HCT116 (cell line): ENCODE measurements around the gene METTL17. TPM values are rescaled to one million over a fixed set of nuclear protein-coding genes. Genes with fewer than 3 reads are reported as not detected.
"Not testable (repeated sequence)": the region's sequence is repeated elsewhere in the genome, so short reads cannot be mapped to it uniquely, and the experiment has no call there.

Experiments
- ATAC-seq: fragments of 200-7000 bp; cut with Tn5 transposase; 2 replicates; pipeline ENCODE4 v1.9.1; 2020; ENCODE audit warnings: mild to moderate bottlenecking, moderate library complexity
- BruUV-seq: library from RNA; stranded (reverse); fragments of 400-500 nt; replicated peaks from 2 replicates; lab custom pipeline; 2021; lab: Mats Ljungman, UMichigan
- CTCF ChIA-PET: fragments of 300-600 bp; sonication (Branson Sonifier 250); formaldehyde crosslinking; loops from one replicate; lab custom pipeline; 2021; ENCODE audit warnings: antibody characterized with exemption; lab: Charles Lee
- POLR2A ChIA-PET: fragments of 300-600, 350-600 bp; sonication (Branson Sonifier 250); formaldehyde crosslinking; loops from one replicate; lab custom pipeline; 2021; ENCODE audit warnings: antibody characterized with exemption; lab: Charles Lee
- RAD21 ChIA-PET, 2 experiments: fragments of 300-600 bp; sonication (Branson Sonifier 250); formaldehyde crosslinking; loops; one replicate each; lab custom pipeline; 2023; ENCODE audit warnings: low total read pairs in 2 of 2; ENCODE audit not compliant: uncharacterized antibody in 2 of 2, unreplicated experiment in 2 of 2, low non-redundant PET in 1 of 2; lab: Charles Lee
- DNase-seq: peaks from one replicate; pipeline ENCODE4 v3.0.0-alpha.2; 2010; ENCODE audit warnings: low read depth, low spot score
- H2AFZ ChIP-seq: fragments of 200-600 bp; shearing (Covaris generic), sonication (generic); 2 replicates; pipeline ENCODE4 v1.6.1; 2017; ENCODE audit warnings: low read depth, mixed run types, mixed read lengths, antibody characterized with exemption, low read length; ENCODE audit not compliant: poor library complexity, severe bottlenecking
- H3K27ac ChIP-seq: 2 replicates; pipeline ENCODE4 v1.5.1; 2012; ENCODE audit warnings: low read depth, low read length
- H3K27me3 ChIP-seq: fragments of 200-600 bp; sonication (generic); 2 replicates; pipeline ENCODE4 v1.6.1; 2016; ENCODE audit warnings: mixed run types, low read length, mixed read lengths; ENCODE audit not compliant: insufficient read depth
- H3K36me3 ChIP-seq, 2 experiments: fragments of 200-500 bp in 1 of 2; fragments of 200-600 bp in 1 of 2; sonication (Bioruptor generic) in 1 of 2; sonication (generic) in 1 of 2; 2 replicates each; pipeline versions ENCODE4 v1.5.1 to v1.6.1; 2014 to 2016; ENCODE audit warnings: low read length in 2 of 2, inconsistent platforms in 1 of 2, mixed read lengths in 1 of 2, mixed run types in 1 of 2; ENCODE audit not compliant: insufficient read depth in 2 of 2, control insufficient read depth in 1 of 2
- H3K4me1 ChIP-seq, 2 experiments: fragments of 200-600 bp in 1 of 2; sonication (generic) in 1 of 2; 2 replicates each; pipeline versions ENCODE4 v1.5.1 to v1.6.1; 2012 to 2017; ENCODE audit warnings: low read length in 2 of 2, inconsistent platforms in 1 of 2, mild to moderate bottlenecking in 1 of 2, mixed read lengths in 1 of 2, mixed run types in 1 of 2, moderate library complexity in 1 of 2; ENCODE audit not compliant: insufficient read depth in 2 of 2, control insufficient read depth in 1 of 2
- H3K4me2 ChIP-seq: fragments of 200-600 bp; sonication (generic); 2 replicates; pipeline ENCODE4 v1.6.1; 2017; ENCODE audit warnings: mixed run types, low read length, mixed read lengths
- H3K4me3 ChIP-seq, 2 experiments: fragments of 200-600 bp in 1 of 2; sonication (generic) in 1 of 2; replicated peaks in 1 of 2; 2 replicates each; pipeline ENCODE4 v1.5.1; 2011 to 2016; ENCODE audit warnings: low read length in 2 of 2, control low read depth in 1 of 2, low read depth in 1 of 2, mild to moderate bottlenecking in 1 of 2, mixed read lengths in 1 of 2, mixed run types in 1 of 2
- H3K79me2 ChIP-seq: fragments of 200-600 bp; sonication (generic); 2 replicates; pipeline ENCODE4 v1.6.1; 2017; ENCODE audit warnings: mild to moderate bottlenecking, mixed run types, low read length, moderate library complexity, mixed read lengths; ENCODE audit not compliant: insufficient read depth
- H3K9ac ChIP-seq: fragments of 200-600 bp; sonication (generic); 2 replicates; pipeline ENCODE4 v1.6.1; 2016; ENCODE audit warnings: low read length, mixed read lengths
- H3K9me2 ChIP-seq: fragments of 200-600 bp; sonication (generic), shearing (Covaris generic); 2 replicates; pipeline ENCODE4 v1.6.1; 2017; ENCODE audit warnings: mixed run types, mild to moderate bottlenecking, moderate library complexity; ENCODE audit not compliant: insufficient read depth
- H3K9me3 ChIP-seq, 2 experiments: fragments of 200-500 bp in 1 of 2; fragments of 200-600 bp in 1 of 2; sonication (Bioruptor generic) in 1 of 2; sonication (generic) in 1 of 2; 2 replicates each; pipeline ENCODE4 v1.6.1; 2014 to 2017; ENCODE audit warnings: low read length in 2 of 2, mixed read lengths in 2 of 2, inconsistent platforms in 1 of 2, low read depth in 1 of 2, mild to moderate bottlenecking in 1 of 2, mixed run types in 1 of 2, moderate library complexity in 1 of 2; ENCODE audit not compliant: control insufficient read depth in 1 of 2, insufficient read depth in 1 of 2
- H4K20me1 ChIP-seq: fragments of 200-600 bp; sonication (generic), shearing (Covaris generic); 2 replicates; pipeline ENCODE4 v1.6.1; 2017; ENCODE audit warnings: mixed run types, mild to moderate bottlenecking, moderate library complexity; ENCODE audit not compliant: insufficient read depth
- CEBPB ChIP-seq: IDR thresholded peaks from 2 replicates; pipeline ENCODE4 v1.6.1; 2012; ENCODE audit warnings: low read depth
- ELF1 ChIP-seq: IDR thresholded peaks from 2 replicates; pipeline ENCODE4 v1.6.1; 2012; ENCODE audit warnings: low read depth, borderline replicate concordance
- EZH2phosphoT487 ChIP-seq: fragments of 200-600 bp; IDR thresholded peaks from 2 replicates; pipeline ENCODE4 v1.6.1; 2018; ENCODE audit warnings: antibody characterized with exemption, borderline replicate concordance
- POLR2A ChIP-seq: IDR thresholded peaks from 2 replicates; pipeline ENCODE4 v1.7.0; 2011; ENCODE audit warnings: borderline replicate concordance; ENCODE audit not compliant: insufficient read depth, insufficient read length; ENCODE audit errors: extremely low read depth
- POLR2AphosphoS5 ChIP-seq: IDR thresholded peaks from 2 replicates; pipeline ENCODE4 v1.6.1; 2011; ENCODE audit warnings: mild to moderate bottlenecking, low read depth, low read length, moderate library complexity
- intact Hi-C: fragments of 100-400 bp; cut with micrococcal nuclease; formaldehyde crosslinking; loops from 2 replicates; pipeline ENCODE4 v1.10.0; 2022
- total RNA-seq: library from RNA; stranded (reverse); gene quantifications from one replicate; pipeline ENCODE4 v1.2.1, GENCODE V29; 2021; ENCODE audit not compliant: unreplicated experiment
- TF ChIP-seq, protein P1 (sequence below): IDR thresholded peaks from 2 replicates; pipeline ENCODE4 v1.6.1; 2011; ENCODE audit warnings: mild to moderate bottlenecking, low read length, moderate library complexity; ENCODE audit not compliant: insufficient replicate concordance; ENCODE audit errors: extremely low read depth

The METTL17 gene
- total RNA-seq, 1 experiment from 2014 or later, result 93.5 TPM

DNA sequence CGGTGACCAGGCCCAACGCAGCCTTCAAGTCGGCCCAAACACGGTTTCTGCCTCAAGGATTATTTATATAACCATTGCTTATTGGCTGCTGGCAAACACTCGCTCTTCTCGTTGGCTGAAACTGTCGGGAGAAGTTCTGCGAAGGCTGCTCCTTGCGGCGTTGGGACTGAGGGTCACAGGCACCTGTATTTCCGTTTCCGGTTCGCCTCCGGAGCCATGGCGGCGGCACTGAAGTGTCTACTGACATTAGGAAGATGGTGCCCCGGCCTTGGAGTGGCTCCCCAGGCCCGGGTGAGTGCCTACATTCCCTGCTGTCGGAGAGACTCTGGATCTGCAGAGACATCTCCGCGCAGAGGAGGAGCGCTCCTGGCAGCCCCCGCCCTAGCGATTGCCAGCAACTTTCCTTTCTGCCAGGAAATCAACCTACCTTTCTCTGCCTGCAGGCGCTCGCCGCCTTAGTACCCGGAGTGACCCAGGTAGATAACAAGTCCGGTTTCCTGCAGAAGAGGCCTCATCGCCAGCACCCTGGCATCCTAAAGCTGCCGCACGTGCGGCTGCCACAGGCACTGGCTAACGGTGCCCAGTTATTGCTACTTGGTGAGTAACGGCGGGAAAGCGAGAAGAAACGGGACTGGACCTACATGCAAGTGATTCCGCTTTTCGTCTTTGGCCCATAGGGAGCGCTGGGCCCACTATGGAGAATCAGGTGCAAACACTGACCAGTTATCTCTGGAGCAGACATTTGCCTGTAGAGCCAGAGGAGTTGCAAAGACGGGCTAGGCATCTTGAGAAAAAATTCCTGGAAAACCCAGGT lies at the start of gene METTL17 (continued):
- TF ChIP-seq ELF1, result 0 out of 2 replicates have a peak, but pooled peaks have one; percentile 5
- TF ChIP-seq CEBPB, result no peak
- TF ChIP-seq POLR2AphosphoS5, result peak; percentile 58; the same call in 1 of the 2 replicates
- no peak for TF ChIP-seq EZH2phosphoT487
- TF ChIP-seq, protein P1, sequence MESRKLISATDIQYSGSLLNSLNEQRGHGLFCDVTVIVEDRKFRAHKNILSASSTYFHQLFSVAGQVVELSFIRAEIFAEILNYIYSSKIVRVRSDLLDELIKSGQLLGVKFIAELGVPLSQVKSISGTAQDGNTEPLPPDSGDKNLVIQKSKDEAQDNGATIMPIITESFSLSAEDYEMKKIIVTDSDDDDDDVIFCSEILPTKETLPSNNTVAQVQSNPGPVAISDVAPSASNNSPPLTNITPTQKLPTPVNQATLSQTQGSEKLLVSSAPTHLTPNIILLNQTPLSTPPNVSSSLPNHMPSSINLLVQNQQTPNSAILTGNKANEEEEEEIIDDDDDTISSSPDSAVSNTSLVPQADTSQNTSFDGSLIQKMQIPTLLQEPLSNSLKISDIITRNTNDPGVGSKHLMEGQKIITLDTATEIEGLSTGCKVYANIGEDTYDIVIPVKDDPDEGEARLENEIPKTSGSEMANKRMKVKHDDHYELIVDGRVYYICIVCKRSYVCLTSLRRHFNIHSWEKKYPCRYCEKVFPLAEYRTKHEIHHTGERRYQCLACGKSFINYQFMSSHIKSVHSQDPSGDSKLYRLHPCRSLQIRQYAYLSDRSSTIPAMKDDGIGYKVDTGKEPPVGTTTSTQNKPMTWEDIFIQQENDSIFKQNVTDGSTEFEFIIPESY, result no peak
- peak; percentile 44 for TF ChIP-seq POLR2A

DNA sequence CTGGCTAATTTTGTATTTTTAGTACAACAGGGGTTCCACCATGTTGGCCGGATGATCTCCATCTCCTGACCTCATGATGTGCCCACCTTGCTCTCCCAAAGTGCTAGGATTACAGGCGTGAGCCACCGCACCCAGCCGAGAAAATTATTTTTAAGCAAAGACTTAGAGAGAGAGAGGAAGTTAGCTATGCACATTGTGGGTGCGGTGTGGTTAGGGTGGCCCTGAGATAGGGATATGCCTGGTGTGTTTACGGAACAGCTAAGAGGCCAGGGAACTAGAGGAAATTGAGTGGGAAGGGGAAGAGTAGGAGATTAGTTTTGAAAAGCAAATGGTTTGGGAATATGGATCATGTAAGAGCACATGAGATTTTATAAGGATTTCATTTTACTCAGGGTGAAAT lies 44.6 kb upstream of the METTL17 start:
- H3K9me3 ChIP-seq, H3K4me3 ChIP-seq, H3K79me2 ChIP-seq, intact Hi-C loops, DNase-seq, H3K36me3 ChIP-seq, H3K27ac ChIP-seq, H3K4me2 ChIP-seq, RAD21 ChIA-PET, ATAC-seq, H2AFZ ChIP-seq, H3K9me2 ChIP-seq, H3K9ac ChIP-seq, POLR2A ChIA-PET, CTCF ChIA-PET, H3K4me1 ChIP-seq, H4K20me1 ChIP-seq, BruUV-seq: not testable (repeated sequence)
- peaks cover 30% of the 10 kb centered on the region for H3K27me3 ChIP-seq

DNA sequence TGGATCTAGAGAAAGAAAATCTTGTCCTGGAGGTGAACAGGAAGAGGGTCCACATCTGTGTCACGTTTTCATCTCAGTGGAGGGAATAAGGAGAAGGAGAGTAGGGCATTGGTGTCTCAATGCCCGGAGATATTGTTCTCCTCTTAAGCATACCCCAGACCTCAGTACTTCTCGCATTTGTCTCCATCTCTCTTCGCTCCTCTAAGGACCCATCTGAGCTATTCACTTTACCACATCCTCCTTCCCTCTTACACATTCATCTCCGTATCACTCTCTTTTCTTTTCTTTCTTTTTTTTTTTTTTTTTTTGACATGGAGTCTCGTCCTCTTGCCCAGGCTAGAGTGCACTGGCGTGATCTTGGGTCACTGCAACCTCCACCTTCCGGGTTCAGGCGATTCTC lies 43.1 kb upstream of the METTL17 start:
- H3K9me3 ChIP-seq, CTCF ChIA-PET, H3K9ac ChIP-seq, DNase-seq, H3K36me3 ChIP-seq, H3K9me2 ChIP-seq, POLR2A ChIA-PET, BruUV-seq, intact Hi-C loops, ATAC-seq, H3K79me2 ChIP-seq, H2AFZ ChIP-seq, H4K20me1 ChIP-seq, H3K27ac ChIP-seq, H3K4me1 ChIP-seq, H3K4me2 ChIP-seq, H3K4me3 ChIP-seq, RAD21 ChIA-PET: not testable (repeated sequence)
- peaks cover 22% of the 10 kb centered on the region for H3K27me3 ChIP-seq

GRCh38 chr14:20954736-20955537 lies 34.8 kb upstream of the METTL17 start, which contains the start of gene RNASE2:
Gene RNASE2, plus strand, starts transcription at chr14:20955487. Its CDS starts 285 bp downstream, at chr14:20955772.
- H3K36me3 ChIP-seq, H4K20me1 ChIP-seq, intact Hi-C loops, H2AFZ ChIP-seq, H3K79me2 ChIP-seq, POLR2A ChIA-PET, H3K9me3 ChIP-seq, RAD21 ChIA-PET, H3K4me2 ChIP-seq, CTCF ChIA-PET, H3K9ac ChIP-seq, DNase-seq, ATAC-seq, H3K9me2 ChIP-seq, H3K27ac ChIP-seq, H3K4me3 ChIP-seq, H3K4me1 ChIP-seq, BruUV-seq: not testable (repeated sequence)
- H3K27me3 ChIP-seq, result peaks cover 19% of the 10 kb centered on the region
